Measurements from ENCODE around the gene HNRNPDL. TPM values are rescaled to one million over a fixed set of nuclear protein-coding genes. Genes with fewer than 3 reads are reported as not detected.
"Not testable (repeated sequence)": the region's sequence is repeated elsewhere in the genome, so short reads cannot be mapped to it uniquely, and the experiment has no call there.

The HNRNPDL gene
- total RNA-seq, result 100 to 1,000 TPM; 430 to 465 TPM

- peak; percentile 99 for DNase-seq
- Mint-ChIP-seq H3K27me3 (peaks cover 9% of the 10 kb centered on the region), H3K4me3 (peak within 1 kb of the TSS; percentile 100), H3K4me1 (peaks cover 49% of the 10 kb centered on the region), H3K27ac (peak within 1 kb of the TSS; percentile 100), H3K9me3 (peaks cover 1% of the 10 kb centered on the region), H3K36me3 (peaks cover 74% of the 10 kb centered on the region)
These were observed at the start of gene HNRNPDL, which contains the start of gene ENOPH1 for GRCh38 chr4:82430193-82430963. Gene HNRNPDL (minus strand): TSS chr4:82430462. CDS start chr4:82429690, 772 bp downstream. Gene ENOPH1 (plus strand): TSS chr4:82430590. CDS start chr4:82430830, 240 bp downstream.

GRCh38 chr4:82479562-82479961 is 49.3 kb upstream of the HNRNPDL start:
- Mint-ChIP-seq H3K4me3 (no peak overlapping the region), H3K9me3 (no peaks in the 10 kb centered on the region), H3K27me3 (no peaks in the 10 kb centered on the region), H3K27ac (no peak overlapping the region), H3K36me3 (peaks cover 3% of the 10 kb centered on the region), H3K4me1 (no peaks in the 10 kb centered on the region)
- DNase-seq, result no peak

GRCh38 chr4:82477469-82477868 is 47.2 kb upstream of the HNRNPDL start:
- DNase-seq, H3K27me3 Mint-ChIP-seq, H3K4me3 Mint-ChIP-seq, H3K36me3 Mint-ChIP-seq, H3K27ac Mint-ChIP-seq, H3K9me3 Mint-ChIP-seq, H3K4me1 Mint-ChIP-seq: not testable (repeated sequence)

GRCh38 chr4:82475931-82476330 is 45.7 kb upstream of the HNRNPDL start:
- not testable (repeated sequence) for DNase-seq, H3K4me3 Mint-ChIP-seq, H3K4me1 Mint-ChIP-seq, H3K27ac Mint-ChIP-seq, H3K36me3 Mint-ChIP-seq, H3K9me3 Mint-ChIP-seq, H3K27me3 Mint-ChIP-seq

- H3K36me3 Mint-ChIP-seq, result peaks cover 9% of the 10 kb centered on the region
- DNase-seq, result no peak
- no peaks in the 10 kb centered on the region for H3K4me1 Mint-ChIP-seq
- no peak overlapping the region for H3K4me3 Mint-ChIP-seq
- no peaks in the 10 kb centered on the region for H3K27me3 Mint-ChIP-seq
- no peak overlapping the region for H3K27ac Mint-ChIP-seq
- H3K9me3 Mint-ChIP-seq, result no peaks in the 10 kb centered on the region
These were observed 43.4 kb upstream of the HNRNPDL start for GRCh38 chr4:82473621-82474164.

GRCh38 chr4:82473080-82473479 is 42.8 kb upstream of the HNRNPDL start:
- H3K27ac Mint-ChIP-seq, H3K9me3 Mint-ChIP-seq, H3K4me1 Mint-ChIP-seq, H3K27me3 Mint-ChIP-seq, H3K4me3 Mint-ChIP-seq, DNase-seq: not testable (repeated sequence)
- peaks cover 12% of the 10 kb centered on the region for H3K36me3 Mint-ChIP-seq

- Mint-ChIP-seq H3K4me3 (no peak overlapping the region), H3K9me3 (no peaks in the 10 kb centered on the region), H3K27me3 (no peaks in the 10 kb centered on the region), H3K4me1 (no peaks in the 10 kb centered on the region), H3K27ac (no peak overlapping the region), H3K36me3 (peaks cover 26% of the 10 kb centered on the region)
- DNase-seq, result no peak
These were observed 39.6 kb upstream of the HNRNPDL start for GRCh38 chr4:82469791-82470345.

- Mint-ChIP-seq H3K36me3 (peaks cover 30% of the 10 kb centered on the region), H3K4me3 (no peak overlapping the region), H3K9me3 (no peaks in the 10 kb centered on the region), H3K27me3 (no peaks in the 10 kb centered on the region), H3K4me1 (no peaks in the 10 kb centered on the region), H3K27ac (no peak overlapping the region)
- no peak for DNase-seq
These were observed 37.2 kb upstream of the HNRNPDL start for GRCh38 chr4:82467471-82467870.

- H3K4me3 Mint-ChIP-seq, result no peak overlapping the region
- peaks cover 5% of the 10 kb centered on the region for H3K4me1 Mint-ChIP-seq
- H3K27ac Mint-ChIP-seq, result no peak overlapping the region
These were observed 33.0 kb upstream of the HNRNPDL start for GRCh38 chr4:82463221-82463620.

GRCh38 chr4:82462415-82462831 is 32.2 kb upstream of the HNRNPDL start:
- Mint-ChIP-seq H3K4me1 (peaks cover 5% of the 10 kb centered on the region), H3K36me3 (peaks cover 29% of the 10 kb centered on the region), H3K27ac (no peak overlapping the region), H3K27me3 (no peaks in the 10 kb centered on the region), H3K4me3 (no peak overlapping the region), H3K9me3 (no peaks in the 10 kb centered on the region)
- DNase-seq, result peak; percentile 73

More at GRCh38 chr4:82463221-82463620, 33.0 kb upstream of the HNRNPDL start:
- no peaks in the 10 kb centered on the region for H3K9me3 Mint-ChIP-seq
- H3K27me3 Mint-ChIP-seq, result no peaks in the 10 kb centered on the region
- DNase-seq, result no peak
- peaks cover 28% of the 10 kb centered on the region for H3K36me3 Mint-ChIP-seq

- DNase-seq, result no peak
- H3K27ac Mint-ChIP-seq, result no peak overlapping the region
- no peak overlapping the region for H3K4me3 Mint-ChIP-seq
- no peaks in the 10 kb centered on the region for H3K27me3 Mint-ChIP-seq
- no peaks in the 10 kb centered on the region for H3K9me3 Mint-ChIP-seq
- peaks cover 26% of the 10 kb centered on the region for H3K36me3 Mint-ChIP-seq
- peaks cover 5% of the 10 kb centered on the region for H3K4me1 Mint-ChIP-seq
These were observed 31.4 kb upstream of the HNRNPDL start for GRCh38 chr4:82461710-82462109.

GRCh38 chr4:82458729-82459128 is 28.5 kb upstream of the HNRNPDL start:
- H3K27me3 Mint-ChIP-seq, result no peaks in the 10 kb centered on the region
- H3K36me3 Mint-ChIP-seq, result peaks cover 22% of the 10 kb centered on the region
- H3K27ac Mint-ChIP-seq, result peak overlapping the region; percentile 39
- H3K4me1 Mint-ChIP-seq, result peaks cover 7% of the 10 kb centered on the region
- no peak for DNase-seq
- no peaks in the 10 kb centered on the region for H3K9me3 Mint-ChIP-seq
- H3K4me3 Mint-ChIP-seq, result no peak overlapping the region

GRCh38 chr4:82457266-82457665 is 27.0 kb upstream of the HNRNPDL start:
- Mint-ChIP-seq H3K27me3 (no peaks in the 10 kb centered on the region), H3K4me3 (no peak overlapping the region), H3K9me3 (no peaks in the 10 kb centered on the region), H3K27ac (no peak overlapping the region), H3K4me1 (peaks cover 10% of the 10 kb centered on the region), H3K36me3 (peaks cover 24% of the 10 kb centered on the region)
- no peak for DNase-seq

- no peak for DNase-seq
- H3K4me3 Mint-ChIP-seq, result no peak overlapping the region
- no peaks in the 10 kb centered on the region for H3K9me3 Mint-ChIP-seq
- H3K27ac Mint-ChIP-seq, result peak overlapping the region; percentile 3
- H3K4me1 Mint-ChIP-seq, result peaks cover 24% of the 10 kb centered on the region
- H3K27me3 Mint-ChIP-seq, result no peaks in the 10 kb centered on the region
- peaks cover 41% of the 10 kb centered on the region for H3K36me3 Mint-ChIP-seq
These were observed 21.8 kb upstream of the HNRNPDL start for GRCh38 chr4:82452026-82452425.

GRCh38 chr4:82450966-82451755 is 20.9 kb upstream of the HNRNPDL start:
- Mint-ChIP-seq H3K4me1 (peaks cover 24% of the 10 kb centered on the region), H3K36me3 (peaks cover 42% of the 10 kb centered on the region), H3K27ac (no peak overlapping the region)

More at GRCh38 chr4:82450966-82451755, 20.9 kb upstream of the HNRNPDL start:
- Mint-ChIP-seq H3K27me3 (no peaks in the 10 kb centered on the region), H3K9me3 (no peaks in the 10 kb centered on the region), H3K4me3 (no peak overlapping the region)
- no peak for DNase-seq
